HepG2 (cell line): ENCODE measurements around the gene KLKB1. TPM values are rescaled to one million over a fixed set of nuclear protein-coding genes. Genes with fewer than 3 reads are reported as not detected.

ENCODE experiments used
- ARID4A ChIP-seq: sonication (generic); formaldehyde crosslinking; IDR thresholded peaks from 2 replicates; pipeline ENCODE4 v1.5.0; 2020; ENCODE audit warnings: mild to moderate bottlenecking, missing genetic modification reagents, borderline replicate concordance
- CCDC6 ChIP-seq: sonication (generic); formaldehyde crosslinking; IDR thresholded peaks from 2 replicates; pipeline ENCODE4 v1.8.1; 2022; ENCODE audit warnings: mild to moderate bottlenecking, missing genetic modification reagents, moderate library complexity
- DRAP1 ChIP-seq: IDR thresholded peaks from 2 replicates; pipeline ENCODE4 v1.6.1; 2016; ENCODE audit warnings: missing genetic modification reagents, missing compliant biosample characterization
- ERF ChIP-seq: IDR thresholded peaks from 2 replicates; pipeline ENCODE4 v1.6.1; 2018; ENCODE audit warnings: missing biosample characterization, missing genetic modification reagents
- FOXK2 ChIP-seq: fragments of 450-650 bp; IDR thresholded peaks from 2 replicates; pipeline ENCODE4 v1.6.1; 2016
- HNF4G ChIP-seq, 2 experiments: sonication (generic) in 1 of 2; formaldehyde crosslinking in 1 of 2; IDR thresholded peaks; 2 replicates each; pipeline versions ENCODE4 v1.4.0 to v1.6.1; 2011 to 2020; ENCODE audit warnings: borderline replicate concordance in 2 of 2, low read depth in 2 of 2, mild to moderate bottlenecking in 2 of 2, low read length in 1 of 2, missing genetic modification reagents in 1 of 2, moderate library complexity in 1 of 2
- MXD4 ChIP-seq: IDR thresholded peaks from 2 replicates; pipeline ENCODE4 v1.6.1; 2016; ENCODE audit warnings: mild to moderate bottlenecking, missing biosample characterization, missing genetic modification reagents
- SKIL ChIP-seq: sonication (generic); formaldehyde crosslinking; IDR thresholded peaks from 2 replicates; pipeline ENCODE4 v1.8.0; 2022; ENCODE audit warnings: missing genetic modification reagents, mild to moderate bottlenecking, moderate library complexity, borderline replicate concordance
- ZBTB21 ChIP-seq: sonication (generic); formaldehyde crosslinking; IDR thresholded peaks from 2 replicates; pipeline ENCODE4 v1.4.0; 2020; ENCODE audit warnings: missing genetic modification reagents
- ZFP91 ChIP-seq: sonication (generic); formaldehyde crosslinking; IDR thresholded peaks from 2 replicates; pipeline ENCODE4 v1.9.0; 2022; ENCODE audit warnings: missing genetic modification reagents, mild to moderate bottlenecking, borderline replicate concordance
- ZNF253 ChIP-seq: sonication (generic); formaldehyde crosslinking; IDR thresholded peaks from 2 replicates; pipeline ENCODE4 v1.8.0; 2022; ENCODE audit warnings: mild to moderate bottlenecking, missing genetic modification reagents, borderline replicate concordance
- ZNF703 ChIP-seq: sonication (generic); formaldehyde crosslinking; IDR thresholded peaks from 2 replicates; pipeline ENCODE4 v1.5.1; 2020; ENCODE audit warnings: missing genetic modification reagents, mild to moderate bottlenecking, moderate library complexity, borderline replicate concordance
- ZNF709 ChIP-seq: sonication (generic); formaldehyde crosslinking; IDR thresholded peaks from 2 replicates; pipeline ENCODE4 v1.5.0; 2020; ENCODE audit warnings: mild to moderate bottlenecking, missing genetic modification reagents
- ZNF777 ChIP-seq: sonication (generic); formaldehyde crosslinking; IDR thresholded peaks from 2 replicates; pipeline ENCODE4 v1.4.0; 2020; ENCODE audit warnings: missing genetic modification reagents
- ZNF839 ChIP-seq: sonication (generic); formaldehyde crosslinking; IDR thresholded peaks from 2 replicates; pipeline ENCODE4 v1.4.0; 2020; ENCODE audit warnings: missing genetic modification reagents, mild to moderate bottlenecking, borderline replicate concordance
- polyA plus RNA-seq, 8 experiments: library from polyadenylated mRNA; depleted of rRNA in 3 of 8; stranded (reverse) in 7 of 8; unstranded in 1 of 8; fragments of >200 nt; fragmentation: Illumina TruSeq in 4 of 8; extraction: Trizol in 4 of 8; gene quantifications; 2 replicates each; pipeline versions ENCODE4 v1.2.1 to v1.2.3, GENCODE V29; 2011 to 2016; ENCODE audit warnings: low read depth in 4 of 8, missing spikeins in 1 of 8, mixed read lengths in 1 of 8; ENCODE audit not compliant: insufficient read depth in 1 of 8
- total RNA-seq, 5 experiments: library from RNA; depleted of rRNA; stranded (reverse); fragments of >200 nt; fragmentation: Illumina TruSeq; extraction: Trizol; gene quantifications; 2 replicates each; pipeline ENCODE4 v1.2.3, GENCODE V29; 2016; ENCODE audit warnings: low read depth in 1 of 5

KLKB1 gene
- total and polyA plus RNA-seq, 2 of the 13 experiments (the other 11 are each of a cell fraction or from before 2014, with no cell fraction given) = 0.26 to 0.49 TPM

GRCh38 chr4:186260504-186261448 is 33.5 kb downstream of the KLKB1 start (continued):
- TF ChIP-seq SKIL (CRISPR knock-in tag) = no peak
- no peak for TF ChIP-seq ZNF777 (CRISPR knock-in tag)
- TF ChIP-seq ZNF703 = no peak
- TF ChIP-seq DRAP1 = no peak
- TF ChIP-seq ERF = peak; percentile 86
- TF ChIP-seq ZNF709 = peak; percentile 34; the same call in 1 of the 2 replicates
- TF ChIP-seq CCDC6 = peak; percentile 84
- peak; percentile 92 for TF ChIP-seq MXD4 (CRISPR knock-in tag)
- no peak; the same call in 1 of the 2 replicates for TF ChIP-seq ZNF839 (CRISPR knock-in tag)
- TF ChIP-seq FOXK2 = no peak
- TF ChIP-seq ARID4A = peak; percentile 65
- peak; percentile 88; the same call in 1 of the 2 replicates for TF ChIP-seq ZNF253 (CRISPR knock-in tag)
- TF ChIP-seq ZBTB21 = no peak
- peak; percentile 79 for TF ChIP-seq ZFP91 (CRISPR knock-in tag)
- TF ChIP-seq HNF4G (IDR thresholded peaks at IDR 0.05; ENCODE audit: borderline replicate concordance, low read depth, low read length) = peak; percentile 92
- TF ChIP-seq HNF4G (CRISPR knock-in tag; IDR thresholded peaks at IDR 0.05; ENCODE audit: borderline replicate concordance, low read depth) = peak; percentile 82; the same call in 1 of the 2 replicates
